ENCODE data around the gene GRN. TPM values are rescaled to one million over a fixed set of nuclear protein-coding genes. Genes with fewer than 3 reads are reported as not detected.
"Not testable (repeated sequence)": the region's sequence is repeated elsewhere in the genome, so short reads cannot be mapped to it uniquely, and the experiment has no call there.

Gene GRN
- total RNA-seq, 1 donor from 2014 or later, result 88.7 TPM

- Mint-ChIP-seq H3K27me3 (ENCODE audit: unreplicated experiment) (peaks cover 15% of the 10 kb centered on the region), H3K9me3 (ENCODE audit: unreplicated experiment) (peaks cover 10% of the 10 kb centered on the region), H3K4me3 (ENCODE audit: unreplicated experiment) (peak overlapping the region; percentile 88), H3K27ac (ENCODE audit: unreplicated experiment) (peak overlapping the region; percentile 90), H3K4me1 (ENCODE audit: low read depth, unreplicated experiment) (peaks cover 24% of the 10 kb centered on the region), H3K36me3 (ENCODE audit: unreplicated experiment) (no peaks in the 10 kb centered on the region)
- DNase-seq, result peak; percentile 52
- TF ChIP-seq CTCF (IDR thresholded peaks at IDR 0.05; ENCODE audit: partially characterized antibody, unreplicated experiment), result no peak
Measured at GRCh38 chr17:44362949-44363612, 18.0 kb downstream of the GRN start.

- Mint-ChIP-seq H3K4me3 (ENCODE audit: unreplicated experiment) (peak within 1 kb of the TSS; percentile 88), H3K27ac (ENCODE audit: unreplicated experiment) (peak within 1 kb of the TSS; percentile 90), H3K27me3 (ENCODE audit: unreplicated experiment) (peaks cover 17% of the 10 kb centered on the region), H3K36me3 (ENCODE audit: unreplicated experiment) (no peaks in the 10 kb centered on the region), H3K4me1 (ENCODE audit: low read depth, unreplicated experiment) (peaks cover 24% of the 10 kb centered on the region), H3K9me3 (ENCODE audit: unreplicated experiment) (peaks cover 9% of the 10 kb centered on the region)
- DNase-seq, result peak; percentile 86
- peak; percentile 85 for TF ChIP-seq CTCF (IDR thresholded peaks at IDR 0.05; ENCODE audit: partially characterized antibody, unreplicated experiment)
Measured at GRCh38 chr17:44363613-44364159, 18.6 kb downstream of the GRN start, which contains the start of gene FAM171A2. Gene FAM171A2, minus strand, starts transcription at chr17:44363853. Its CDS starts 139 bp downstream, at chr17:44363714.

- not testable (repeated sequence) for H3K4me3 Mint-ChIP-seq (ENCODE audit: unreplicated experiment); H3K9me3 Mint-ChIP-seq (ENCODE audit: unreplicated experiment); H3K27ac Mint-ChIP-seq (ENCODE audit: unreplicated experiment); DNase-seq; H3K36me3 Mint-ChIP-seq (ENCODE audit: unreplicated experiment)
- peaks cover 15% of the 10 kb centered on the region for H3K27me3 Mint-ChIP-seq (ENCODE audit: unreplicated experiment)
- peaks cover 17% of the 10 kb centered on the region for H3K4me1 Mint-ChIP-seq (ENCODE audit: low read depth, unreplicated experiment)
Measured at GRCh38 chr17:44365051-44365450, 19.9 kb downstream of the GRN start.

- Mint-ChIP-seq H3K9me3 (ENCODE audit: unreplicated experiment) (peaks cover 9% of the 10 kb centered on the region), H3K27me3 (ENCODE audit: unreplicated experiment) (peaks cover 14% of the 10 kb centered on the region), H3K4me3 (ENCODE audit: unreplicated experiment) (no peak overlapping the region), H3K27ac (ENCODE audit: unreplicated experiment) (no peak overlapping the region), H3K4me1 (ENCODE audit: low read depth, unreplicated experiment) (no peaks in the 10 kb centered on the region), H3K36me3 (ENCODE audit: unreplicated experiment) (no peaks in the 10 kb centered on the region)
- no peak for TF ChIP-seq CTCF (IDR thresholded peaks at IDR 0.05; ENCODE audit: partially characterized antibody, unreplicated experiment)
- no peak for DNase-seq
Measured at GRCh38 chr17:44367231-44367979, 22.3 kb downstream of the GRN start.

GRCh38 chr17:44368391-44369243 lies 23.5 kb downstream of the GRN start:
- H3K27ac Mint-ChIP-seq (ENCODE audit: unreplicated experiment); H3K36me3 Mint-ChIP-seq (ENCODE audit: unreplicated experiment); H3K9me3 Mint-ChIP-seq (ENCODE audit: unreplicated experiment); H3K4me3 Mint-ChIP-seq (ENCODE audit: unreplicated experiment); DNase-seq; H3K4me1 Mint-ChIP-seq (ENCODE audit: low read depth, unreplicated experiment): not testable (repeated sequence)
- peaks cover 14% of the 10 kb centered on the region for H3K27me3 Mint-ChIP-seq (ENCODE audit: unreplicated experiment)

GRCh38 chr17:44369414-44370023 lies 24.4 kb downstream of the GRN start:
- H3K4me3 Mint-ChIP-seq (ENCODE audit: unreplicated experiment); H3K27ac Mint-ChIP-seq (ENCODE audit: unreplicated experiment): not testable (repeated sequence)
- H3K27me3 Mint-ChIP-seq (ENCODE audit: unreplicated experiment), result peaks cover 10% of the 10 kb centered on the region

More at GRCh38 chr17:44369414-44370023, 24.4 kb downstream of the GRN start:
- not testable (repeated sequence) for H3K4me1 Mint-ChIP-seq (ENCODE audit: low read depth, unreplicated experiment); DNase-seq; H3K36me3 Mint-ChIP-seq (ENCODE audit: unreplicated experiment); H3K9me3 Mint-ChIP-seq (ENCODE audit: unreplicated experiment)
